WTC11 (cell line): ENCODE data around the gene LIMD2.

Experiments used
- CREM ChIP-seq: sonication (generic); formaldehyde crosslinking; IDR thresholded peaks from 2 replicates; pipeline ENCODE4 v1.8.1; 2022; ENCODE audit warnings: mild to moderate bottlenecking, missing genetic modification reagents, moderate library complexity
- ETV6 ChIP-seq: sonication (generic); formaldehyde crosslinking; IDR thresholded peaks from 2 replicates; pipeline ENCODE4 v1.8.1; 2022; ENCODE audit warnings: mild to moderate bottlenecking, missing genetic modification reagents
- FOXJ3 ChIP-seq: sonication (generic); formaldehyde crosslinking; IDR thresholded peaks from 2 replicates; pipeline ENCODE4 v1.9.0; 2021; ENCODE audit warnings: missing genetic modification reagents, mild to moderate bottlenecking, borderline replicate concordance
- KAT7 ChIP-seq: sonication (generic); formaldehyde crosslinking; IDR thresholded peaks from 2 replicates; pipeline ENCODE4 v1.8.1; 2023; ENCODE audit warnings: missing genetic modification reagents, mild to moderate bottlenecking, borderline replicate concordance
- MYBL2 ChIP-seq: sonication (generic); formaldehyde crosslinking; IDR thresholded peaks from 2 replicates; pipeline ENCODE4 v1.8.1; 2023; ENCODE audit warnings: mild to moderate bottlenecking, moderate library complexity, missing genetic modification reagents
- NFYB ChIP-seq: sonication (generic); formaldehyde crosslinking; conservative IDR thresholded peaks from 2 replicates; pipeline ENCODE4 v1.8.0; 2022; ENCODE audit warnings: low read depth, missing genetic modification reagents
- TF ChIP-seq, protein P1 (sequence below): sonication (generic); formaldehyde crosslinking; IDR thresholded peaks from 2 replicates; pipeline ENCODE4 v1.8.1; 2022; ENCODE audit warnings: low read depth, missing genetic modification reagents, borderline replicate concordance
- TF ChIP-seq, protein P2 (sequence below): fragments of 200-600 bp; IDR thresholded peaks from 2 replicates; pipeline ENCODE4 v1.8.0; 2022; ENCODE audit warnings: antibody characterized with exemption
- TF ChIP-seq, protein P3 (sequence below): sonication (generic); formaldehyde crosslinking; IDR thresholded peaks from 2 replicates; pipeline ENCODE4 v1.8.0; 2022; ENCODE audit warnings: mild to moderate bottlenecking, missing genetic modification reagents
- TF ChIP-seq, protein P4 (sequence below): sonication (generic); formaldehyde crosslinking; conservative IDR thresholded peaks from 2 replicates; pipeline ENCODE4 v1.8.1; 2023; ENCODE audit warnings: mild to moderate bottlenecking, low read depth, missing genetic modification reagents, moderate library complexity
- TF ChIP-seq, protein P5 (sequence below): sonication (generic); formaldehyde crosslinking; IDR thresholded peaks from 2 replicates; pipeline ENCODE4 v1.8.1; 2023; ENCODE audit warnings: mild to moderate bottlenecking, missing genetic modification reagents, moderate library complexity

DNA sequence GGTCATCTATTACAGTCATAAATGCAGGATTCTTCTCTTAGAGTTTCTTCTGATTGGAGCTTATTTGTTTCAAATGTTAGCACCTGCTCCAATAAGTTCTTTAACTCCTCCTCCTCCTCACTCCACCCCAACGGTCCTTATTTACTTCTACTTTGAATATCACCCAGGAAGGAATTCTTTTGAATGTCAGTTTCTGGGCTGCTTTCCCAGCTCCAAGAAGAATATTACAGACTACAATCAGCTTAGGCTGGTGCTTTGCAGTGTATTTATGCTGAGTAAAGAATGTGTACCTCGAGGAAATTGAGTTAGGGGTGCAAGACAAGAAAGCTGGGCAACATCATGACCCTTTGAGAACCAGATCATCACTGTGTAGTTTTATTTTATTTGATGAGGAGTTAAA, 46.9 kb downstream of the LIMD2 start:
- TF ChIP-seq, protein P1, sequence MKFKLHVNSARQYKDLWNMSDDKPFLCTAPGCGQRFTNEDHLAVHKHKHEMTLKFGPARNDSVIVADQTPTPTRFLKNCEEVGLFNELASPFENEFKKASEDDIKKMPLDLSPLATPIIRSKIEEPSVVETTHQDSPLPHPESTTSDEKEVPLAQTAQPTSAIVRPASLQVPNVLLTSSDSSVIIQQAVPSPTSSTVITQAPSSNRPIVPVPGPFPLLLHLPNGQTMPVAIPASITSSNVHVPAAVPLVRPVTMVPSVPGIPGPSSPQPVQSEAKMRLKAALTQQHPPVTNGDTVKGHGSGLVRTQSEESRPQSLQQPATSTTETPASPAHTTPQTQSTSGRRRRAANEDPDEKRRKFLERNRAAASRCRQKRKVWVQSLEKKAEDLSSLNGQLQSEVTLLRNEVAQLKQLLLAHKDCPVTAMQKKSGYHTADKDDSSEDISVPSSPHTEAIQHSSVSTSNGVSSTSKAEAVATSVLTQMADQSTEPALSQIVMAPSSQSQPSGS (CRISPR knock-in tag): no peak
- TF ChIP-seq, protein P2, sequence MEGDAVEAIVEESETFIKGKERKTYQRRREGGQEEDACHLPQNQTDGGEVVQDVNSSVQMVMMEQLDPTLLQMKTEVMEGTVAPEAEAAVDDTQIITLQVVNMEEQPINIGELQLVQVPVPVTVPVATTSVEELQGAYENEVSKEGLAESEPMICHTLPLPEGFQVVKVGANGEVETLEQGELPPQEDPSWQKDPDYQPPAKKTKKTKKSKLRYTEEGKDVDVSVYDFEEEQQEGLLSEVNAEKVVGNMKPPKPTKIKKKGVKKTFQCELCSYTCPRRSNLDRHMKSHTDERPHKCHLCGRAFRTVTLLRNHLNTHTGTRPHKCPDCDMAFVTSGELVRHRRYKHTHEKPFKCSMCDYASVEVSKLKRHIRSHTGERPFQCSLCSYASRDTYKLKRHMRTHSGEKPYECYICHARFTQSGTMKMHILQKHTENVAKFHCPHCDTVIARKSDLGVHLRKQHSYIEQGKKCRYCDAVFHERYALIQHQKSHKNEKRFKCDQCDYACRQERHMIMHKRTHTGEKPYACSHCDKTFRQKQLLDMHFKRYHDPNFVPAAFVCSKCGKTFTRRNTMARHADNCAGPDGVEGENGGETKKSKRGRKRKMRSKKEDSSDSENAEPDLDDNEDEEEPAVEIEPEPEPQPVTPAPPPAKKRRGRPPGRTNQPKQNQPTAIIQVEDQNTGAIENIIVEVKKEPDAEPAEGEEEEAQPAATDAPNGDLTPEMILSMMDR: no peak
- no peak for TF ChIP-seq CREM (CRISPR knock-in tag)
- TF ChIP-seq NFYB (CRISPR knock-in tag): no peak
- TF ChIP-seq, protein P3, sequence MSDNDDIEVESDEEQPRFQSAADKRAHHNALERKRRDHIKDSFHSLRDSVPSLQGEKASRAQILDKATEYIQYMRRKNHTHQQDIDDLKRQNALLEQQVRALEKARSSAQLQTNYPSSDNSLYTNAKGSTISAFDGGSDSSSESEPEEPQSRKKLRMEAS: no peak
- TF ChIP-seq, protein P4, sequence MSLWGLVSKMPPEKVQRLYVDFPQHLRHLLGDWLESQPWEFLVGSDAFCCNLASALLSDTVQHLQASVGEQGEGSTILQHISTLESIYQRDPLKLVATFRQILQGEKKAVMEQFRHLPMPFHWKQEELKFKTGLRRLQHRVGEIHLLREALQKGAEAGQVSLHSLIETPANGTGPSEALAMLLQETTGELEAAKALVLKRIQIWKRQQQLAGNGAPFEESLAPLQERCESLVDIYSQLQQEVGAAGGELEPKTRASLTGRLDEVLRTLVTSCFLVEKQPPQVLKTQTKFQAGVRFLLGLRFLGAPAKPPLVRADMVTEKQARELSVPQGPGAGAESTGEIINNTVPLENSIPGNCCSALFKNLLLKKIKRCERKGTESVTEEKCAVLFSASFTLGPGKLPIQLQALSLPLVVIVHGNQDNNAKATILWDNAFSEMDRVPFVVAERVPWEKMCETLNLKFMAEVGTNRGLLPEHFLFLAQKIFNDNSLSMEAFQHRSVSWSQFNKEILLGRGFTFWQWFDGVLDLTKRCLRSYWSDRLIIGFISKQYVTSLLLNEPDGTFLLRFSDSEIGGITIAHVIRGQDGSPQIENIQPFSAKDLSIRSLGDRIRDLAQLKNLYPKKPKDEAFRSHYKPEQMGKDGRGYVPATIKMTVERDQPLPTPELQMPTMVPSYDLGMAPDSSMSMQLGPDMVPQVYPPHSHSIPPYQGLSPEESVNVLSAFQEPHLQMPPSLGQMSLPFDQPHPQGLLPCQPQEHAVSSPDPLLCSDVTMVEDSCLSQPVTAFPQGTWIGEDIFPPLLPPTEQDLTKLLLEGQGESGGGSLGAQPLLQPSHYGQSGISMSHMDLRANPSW (CRISPR knock-in tag): no peak
- TF ChIP-seq ETV6 (CRISPR knock-in tag): no peak
- TF ChIP-seq, protein P5, sequence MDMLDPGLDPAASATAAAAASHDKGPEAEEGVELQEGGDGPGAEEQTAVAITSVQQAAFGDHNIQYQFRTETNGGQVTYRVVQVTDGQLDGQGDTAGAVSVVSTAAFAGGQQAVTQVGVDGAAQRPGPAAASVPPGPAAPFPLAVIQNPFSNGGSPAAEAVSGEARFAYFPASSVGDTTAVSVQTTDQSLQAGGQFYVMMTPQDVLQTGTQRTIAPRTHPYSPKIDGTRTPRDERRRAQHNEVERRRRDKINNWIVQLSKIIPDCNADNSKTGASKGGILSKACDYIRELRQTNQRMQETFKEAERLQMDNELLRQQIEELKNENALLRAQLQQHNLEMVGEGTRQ (CRISPR knock-in tag): no peak
- no peak for TF ChIP-seq KAT7 (CRISPR knock-in tag)
- no peak for TF ChIP-seq MYBL2 (CRISPR knock-in tag)
- no peak for TF ChIP-seq FOXJ3 (CRISPR knock-in tag)
